Left lobe of liver (tissue), 2 donors: ENCODE results near the gene ARHGAP29. TPM values are rescaled to one million over a fixed set of nuclear protein-coding genes. Genes with fewer than 3 reads are reported as not detected.
A peak's percentile ranks its signal among the peaks of the same experiment; 100 is the strongest.

ENCODE experiments used
- ATAC-seq: fragments of 200-7000 bp; cut with Tn5 transposase; one replicate; pipeline ENCODE4 v1.9.1; 2020; ENCODE audit warnings: mild to moderate bottlenecking, moderate library complexity
- DNase-seq: peaks from one replicate; pipeline ENCODE4 v3.0.0-alpha.2; 2020; ENCODE audit warnings: low spot score
- total RNA-seq: library from RNA; stranded (reverse); gene quantifications from one replicate; pipeline ENCODE4 v1.2.1, GENCODE V29; 2021
- donor health status: DM: no; HTN: no; CAD: no; lungs with moderate emphysema.
- donor health status: DM: no; HTN: yes; CAD: no.

The ARHGAP29 gene
- total RNA-seq, 1 donor from 2014 or later = 20.3 TPM

- ATAC-seq = no peak
- no peak for DNase-seq
Measured at GRCh38 chr1:94260635-94261387, 23.4 kb upstream of the ARHGAP29 start.

DNA sequence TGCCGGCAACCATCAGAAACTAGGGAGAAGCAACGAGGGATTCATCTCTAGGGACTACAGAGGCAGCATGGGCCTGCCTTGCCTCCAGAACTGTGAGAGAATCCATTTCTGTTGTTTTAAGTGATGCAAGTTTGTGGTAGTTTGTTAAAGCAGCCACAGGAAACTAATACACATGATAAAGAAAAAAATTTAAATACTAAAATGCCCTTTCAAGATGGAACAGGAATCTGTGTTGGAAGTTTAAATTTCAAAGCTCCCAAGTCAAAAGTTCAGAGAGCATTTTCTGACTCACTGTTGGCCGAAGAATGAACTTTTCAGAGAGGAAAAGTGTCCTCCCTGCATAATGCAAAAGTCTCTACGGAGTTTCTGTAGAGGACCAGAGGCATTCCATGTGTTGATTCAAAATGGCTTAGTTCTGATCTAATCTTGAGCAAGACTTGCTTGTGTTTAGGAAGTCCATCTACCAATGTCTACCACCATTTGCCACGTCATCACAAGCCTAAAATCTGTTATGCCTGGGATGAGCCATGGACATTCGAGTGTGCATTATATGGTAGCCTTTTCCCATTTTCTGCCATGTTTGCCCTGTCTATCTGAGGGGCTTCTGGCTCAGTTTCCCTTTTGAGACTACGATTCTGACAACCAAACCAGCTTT is 22.4 kb upstream of the ARHGAP29 start:
- DNase-seq (no peak), ATAC-seq (peak; percentile 20)

DNA sequence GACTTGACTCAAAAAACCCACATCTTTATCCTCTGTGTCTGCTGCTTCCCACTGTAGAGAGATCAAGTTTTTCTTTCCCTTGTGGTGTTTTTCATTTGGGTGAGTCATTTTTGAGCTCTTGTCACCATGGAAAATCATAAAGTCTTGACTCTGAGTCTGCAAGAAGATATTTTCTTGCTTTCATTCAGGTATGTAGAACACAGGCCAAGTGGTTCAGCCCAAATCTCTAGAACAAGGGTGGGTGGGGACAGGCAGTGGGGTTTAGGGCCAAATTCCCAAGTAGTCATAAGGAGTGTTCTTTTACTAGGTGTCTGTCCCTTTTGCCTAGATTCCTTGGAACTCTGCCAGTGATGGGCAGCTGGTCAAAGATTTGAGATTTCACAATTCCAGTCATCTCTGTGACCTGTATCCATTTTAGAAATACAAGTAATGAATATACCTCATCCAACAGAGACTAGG is 21.5 kb upstream of the ARHGAP29 start:
- DNase-seq = peak; percentile 91
- peak; percentile 83 for ATAC-seq

GRCh38 chr1:94257444-94257843 is 20.1 kb upstream of the ARHGAP29 start:
- DNase-seq (no peak), ATAC-seq (no peak)

- ATAC-seq = no peak
- no peak for DNase-seq
Measured at GRCh38 chr1:94255476-94255875, 18.1 kb upstream of the ARHGAP29 start.

- DNase-seq (no peak), ATAC-seq (peak; percentile 77)
Measured at GRCh38 chr1:94254073-94254810, 16.9 kb upstream of the ARHGAP29 start.

- no peak for DNase-seq
- no peak for ATAC-seq
Measured at GRCh38 chr1:94253456-94254017, 16.2 kb upstream of the ARHGAP29 start.

DNA sequence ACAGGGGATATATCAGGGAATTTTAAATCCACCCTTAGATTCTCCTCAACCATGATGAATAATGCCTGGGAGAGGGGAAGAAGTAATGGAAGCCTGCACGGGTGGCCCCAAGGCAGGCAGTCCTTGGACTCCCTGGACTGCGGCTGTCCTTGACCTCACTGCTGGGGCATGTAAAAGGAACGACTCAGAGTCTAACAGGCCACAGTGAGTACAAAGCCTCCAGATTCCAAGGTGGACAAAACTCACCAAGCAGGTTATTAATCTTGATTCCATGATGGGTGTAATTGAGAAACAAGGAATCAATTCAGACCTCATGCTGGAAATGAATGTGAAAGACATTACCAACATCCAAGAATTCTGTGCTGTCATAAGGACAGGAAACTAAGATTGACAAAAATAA is 13.0 kb upstream of the ARHGAP29 start:
- DNase-seq (no peak), ATAC-seq (no peak)

- no peak for ATAC-seq
- no peak for DNase-seq
Measured at GRCh38 chr1:94248956-94249688, 11.7 kb upstream of the ARHGAP29 start.

DNA sequence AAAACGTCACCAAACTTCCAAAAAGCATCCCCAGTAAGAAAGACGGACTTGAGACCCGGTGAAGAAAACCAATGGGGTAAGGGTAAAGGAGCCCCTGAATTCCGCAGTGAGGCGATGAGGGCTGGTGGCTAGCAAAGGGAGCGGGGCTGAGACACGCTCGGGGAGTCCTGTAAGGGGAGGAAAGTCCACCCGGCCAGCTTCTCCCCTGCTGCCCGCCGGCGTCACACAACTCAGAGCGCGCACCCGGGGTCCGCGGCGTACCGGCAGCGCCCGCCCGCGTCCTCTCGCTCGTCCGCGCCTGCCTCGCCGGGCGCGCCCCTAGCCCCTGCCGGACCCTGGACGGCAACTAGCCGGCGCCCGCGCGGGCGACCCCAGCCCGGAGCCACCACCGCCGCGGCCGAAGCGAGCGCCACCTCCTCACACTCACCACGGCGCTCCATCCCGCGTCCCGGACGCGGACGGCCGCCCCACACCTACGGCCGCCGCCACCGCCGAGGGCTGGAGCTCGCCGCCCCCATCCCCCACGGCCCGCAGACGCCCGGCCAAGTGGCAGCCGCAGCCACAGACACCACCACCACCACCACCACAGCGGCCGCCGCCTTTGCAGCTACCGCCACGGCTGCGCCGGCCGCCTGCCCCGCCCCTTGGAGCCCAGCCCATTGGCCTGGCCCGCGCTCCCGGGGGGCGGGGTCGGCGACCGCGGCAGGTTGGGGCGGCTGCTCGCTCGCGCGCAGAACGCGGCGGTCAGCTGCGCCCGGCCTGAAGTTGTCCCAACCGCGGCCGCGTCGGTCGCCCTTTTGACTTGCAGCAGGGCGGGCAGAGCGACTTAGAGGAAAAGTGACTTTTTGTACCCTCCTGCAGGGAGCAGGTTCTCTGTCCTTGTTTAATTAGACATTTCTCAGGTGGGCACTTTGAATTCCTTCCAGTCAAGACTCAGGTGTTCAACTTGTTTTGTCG is 10.0 kb upstream of the ARHGAP29 start:
- ATAC-seq = peak; percentile 96
- peak; percentile 91 for DNase-seq

DNA sequence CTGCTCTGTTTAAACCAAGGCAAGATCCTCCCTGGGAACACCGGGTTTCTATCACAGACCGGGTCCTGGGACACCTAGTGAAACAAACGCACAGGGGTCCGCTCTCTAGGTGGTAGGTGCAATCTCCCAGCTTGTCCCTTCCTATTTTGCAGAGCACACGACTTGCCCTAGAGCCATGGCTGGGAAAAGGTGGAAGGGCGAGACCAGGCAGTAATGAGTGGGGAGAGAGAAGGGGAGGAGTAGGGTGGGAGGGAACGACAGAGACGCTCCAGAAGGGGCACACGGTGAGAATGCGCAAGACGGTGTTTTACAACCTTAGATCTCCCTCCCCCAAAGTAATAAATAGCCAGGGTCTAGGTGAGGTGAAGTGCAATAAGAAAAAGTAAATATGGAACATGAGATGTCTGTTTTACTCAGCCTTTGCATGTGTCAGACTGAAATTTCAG is 9.3 kb upstream of the ARHGAP29 start:
- DNase-seq = no peak
- ATAC-seq = peak; percentile 32

- ATAC-seq (no peak), DNase-seq (no peak)
Measured at GRCh38 chr1:94245747-94246438, 8.5 kb upstream of the ARHGAP29 start.

GRCh38 chr1:94244816-94245215 is 7.4 kb upstream of the ARHGAP29 start:
- no peak for DNase-seq
- ATAC-seq = no peak

DNA sequence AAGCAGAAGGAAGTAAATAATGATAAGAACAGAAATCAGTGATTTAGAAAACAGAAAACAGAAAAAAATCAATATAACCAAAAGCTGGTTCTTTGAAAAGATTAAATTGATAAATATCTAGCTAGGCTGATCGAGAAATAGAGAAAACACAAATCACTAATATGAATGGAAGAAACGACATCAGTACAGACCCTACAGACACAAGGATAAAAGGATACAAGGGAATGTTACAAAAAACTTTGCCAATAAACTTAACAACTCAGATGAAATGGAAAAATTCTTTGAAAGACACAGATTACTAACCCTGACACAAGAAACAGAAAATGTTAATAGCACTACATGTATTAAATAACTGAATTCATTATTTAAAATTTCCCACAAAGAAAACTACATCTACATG is 6.3 kb upstream of the ARHGAP29 start:
- no peak for DNase-seq
- no peak for ATAC-seq

DNA sequence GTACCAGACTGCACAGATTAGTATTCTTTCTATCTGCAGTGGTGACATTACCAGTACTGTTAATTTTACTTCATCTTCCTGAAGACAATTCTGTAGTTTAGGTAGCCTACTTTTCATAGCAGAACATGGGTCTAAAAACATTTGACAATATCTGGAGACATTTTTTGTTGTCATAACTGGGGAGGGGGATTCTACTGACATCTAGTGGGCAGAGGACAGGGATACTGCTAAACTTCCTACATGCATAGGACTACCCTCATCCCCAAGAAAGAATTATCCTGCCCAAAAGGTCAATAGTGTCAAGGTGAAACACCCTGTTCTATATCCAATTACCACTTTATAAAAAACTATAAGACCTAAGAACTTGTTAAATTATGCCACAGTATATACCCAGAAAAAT is 3.4 kb upstream of the ARHGAP29 start:
- no peak for DNase-seq
- ATAC-seq = no peak

GRCh38 chr1:94239796-94240195 is 2.4 kb upstream of the ARHGAP29 start:
- DNase-seq (no peak), ATAC-seq (no peak)

DNA sequence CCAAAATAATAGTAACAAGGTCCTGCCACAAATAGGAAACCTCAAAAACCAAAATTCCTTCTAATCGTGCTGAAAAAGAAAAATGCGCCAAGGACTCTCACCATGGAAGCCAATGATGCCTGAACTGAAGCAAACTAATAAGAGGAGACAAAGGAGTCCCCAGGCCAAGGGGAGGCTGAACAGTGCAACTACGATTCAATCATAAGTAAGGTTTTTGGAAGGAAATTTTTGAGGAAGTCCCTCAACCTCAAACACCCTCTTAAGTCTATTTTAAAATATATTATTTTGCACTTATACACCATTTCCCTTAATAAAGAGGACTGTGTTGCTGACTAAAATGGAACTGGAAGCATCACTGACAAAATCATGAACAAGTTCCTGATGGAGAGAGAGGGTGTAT is 1.7 kb upstream of the ARHGAP29 start:
- ATAC-seq = no peak
- DNase-seq = no peak

DNA sequence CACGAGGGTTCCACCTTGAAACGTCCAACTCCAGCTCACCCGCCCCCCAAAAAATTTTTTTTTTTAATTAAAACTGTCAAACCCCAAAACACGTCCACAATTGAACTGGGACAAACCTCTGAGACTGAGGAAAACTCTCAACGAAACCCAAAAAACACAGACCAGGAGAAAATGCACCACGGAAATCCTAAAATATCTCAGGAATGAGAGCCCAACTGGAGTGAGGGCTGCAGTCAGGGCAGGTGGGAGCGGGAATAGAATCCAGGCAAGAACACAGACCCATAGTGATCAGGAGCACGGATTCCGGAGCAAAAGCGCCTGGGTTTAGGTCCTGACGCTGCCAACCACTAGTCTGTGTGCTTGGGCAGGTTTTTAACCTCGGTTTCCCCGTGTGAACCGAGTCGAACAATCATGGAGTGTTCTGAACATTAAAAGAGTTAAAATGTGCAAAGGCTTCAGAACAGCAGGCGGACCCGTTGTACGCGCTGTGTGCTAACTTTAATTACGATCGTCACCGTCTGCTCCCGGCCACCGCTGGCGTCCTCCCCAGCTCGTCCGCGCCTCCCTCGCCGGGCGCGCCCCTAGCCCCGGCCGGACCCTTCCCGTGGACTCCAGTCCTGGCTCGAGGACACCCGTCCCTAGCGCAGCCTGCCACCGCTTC is 624 bp downstream of the ARHGAP29 start:
- peak; percentile 54 for ATAC-seq
- no peak for DNase-seq
